H54 (cell line): ENCODE data around the gene MYO15B.
A peak's percentile ranks its signal among the peaks of the same experiment; 100 is the strongest.

Experiments used
- DNase-seq: peaks from one replicate; pipeline ENCODE4 v3.0.0; 2011; ENCODE audit warnings: low spot score, mixed read lengths; ENCODE audit not compliant: insufficient read length
- FAIRE-seq: peaks from 3 replicates; lab custom pipeline; 2011; peaks lifted over from hg19 to GRCh38; lab: Jason Lieb, UNC
- POLR2A ChIP-seq: IDR thresholded peaks from 2 replicates; pipeline ENCODE4 v1.6.1; 2011; ENCODE audit warnings: low read depth, mild to moderate bottlenecking, low read length

MYO15B gene

DNA sequence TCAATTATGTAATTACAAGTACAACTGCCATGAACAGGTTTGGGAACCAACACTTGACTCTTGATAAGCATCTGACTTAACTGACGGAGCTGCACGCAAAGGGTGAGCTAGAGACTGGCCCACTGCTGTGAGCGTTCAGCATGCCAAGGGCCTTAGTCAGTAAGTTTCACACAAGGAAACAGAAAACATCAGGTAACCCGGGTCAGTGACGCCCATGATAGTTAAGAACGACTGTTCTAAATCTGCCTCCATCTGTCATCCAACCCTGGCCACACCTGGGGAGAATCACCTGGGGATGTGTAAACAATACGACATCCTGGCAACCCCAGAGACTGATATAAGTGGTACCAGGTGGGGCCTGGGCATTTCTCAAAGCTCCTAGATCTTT lies 57.9 kb downstream of the MYO15B start:
- peak; percentile 62 for DNase-seq
- peak; percentile 38 for FAIRE-seq
- TF ChIP-seq POLR2A = no peak

DNA sequence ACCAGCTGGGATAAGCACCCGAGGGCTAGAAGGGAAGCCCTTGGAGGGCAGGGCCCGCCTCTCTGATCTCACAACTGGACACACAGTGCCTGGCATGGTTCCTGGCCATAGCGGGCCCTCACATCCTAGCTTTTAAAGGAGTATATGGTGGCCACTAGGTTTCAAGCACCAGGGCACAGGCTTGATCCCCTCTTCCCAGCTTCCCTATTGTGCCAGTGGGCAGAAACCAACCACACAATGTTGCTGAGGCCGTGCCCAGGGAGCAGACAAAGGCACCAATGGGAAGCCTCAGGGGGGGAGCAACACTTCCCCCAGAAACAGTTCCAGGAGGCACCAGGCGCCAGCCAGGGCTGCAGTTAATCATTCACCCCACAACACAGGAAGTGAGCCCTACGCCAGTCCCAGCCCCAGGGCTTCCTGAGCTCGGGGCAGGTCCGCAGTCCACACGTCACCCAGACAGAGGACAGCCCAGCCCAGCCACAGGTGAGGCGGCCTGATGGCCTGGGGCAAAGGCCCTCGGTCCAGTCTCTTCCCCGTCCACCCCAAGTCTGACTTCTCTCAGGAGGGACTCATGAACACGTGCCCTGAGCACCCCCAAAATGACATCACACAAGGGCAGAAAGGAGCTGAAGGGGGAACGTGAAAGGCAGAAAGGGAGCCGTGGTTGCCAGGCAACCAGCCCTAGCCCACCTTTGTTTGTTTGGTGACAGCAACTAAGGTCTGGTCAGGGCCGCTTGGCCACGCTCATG lies 58.5 kb downstream of the MYO15B start:
- no peak for TF ChIP-seq POLR2A
- no peak for FAIRE-seq
- no peak for DNase-seq

DNA sequence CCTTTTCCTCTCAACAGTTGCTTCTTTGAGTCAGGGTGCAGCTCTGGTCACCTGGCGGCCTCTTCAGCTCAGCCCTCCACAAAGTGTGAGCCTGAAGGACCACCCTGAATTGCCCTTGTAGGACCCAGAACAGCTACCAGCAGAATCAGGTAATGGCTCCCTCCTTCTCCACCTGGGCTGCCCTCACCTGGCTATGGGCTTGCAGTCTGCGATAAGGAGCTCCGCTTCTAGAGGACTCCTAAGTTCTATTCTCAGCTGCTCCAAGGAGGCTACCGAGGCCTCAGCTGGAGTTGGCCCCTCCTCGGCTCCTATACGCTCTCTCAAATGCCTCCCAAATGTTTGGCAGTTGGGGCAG lies 59.0 kb downstream of the MYO15B start:
- FAIRE-seq (no peak), DNase-seq (no peak)
- TF ChIP-seq POLR2A = no peak

DNA sequence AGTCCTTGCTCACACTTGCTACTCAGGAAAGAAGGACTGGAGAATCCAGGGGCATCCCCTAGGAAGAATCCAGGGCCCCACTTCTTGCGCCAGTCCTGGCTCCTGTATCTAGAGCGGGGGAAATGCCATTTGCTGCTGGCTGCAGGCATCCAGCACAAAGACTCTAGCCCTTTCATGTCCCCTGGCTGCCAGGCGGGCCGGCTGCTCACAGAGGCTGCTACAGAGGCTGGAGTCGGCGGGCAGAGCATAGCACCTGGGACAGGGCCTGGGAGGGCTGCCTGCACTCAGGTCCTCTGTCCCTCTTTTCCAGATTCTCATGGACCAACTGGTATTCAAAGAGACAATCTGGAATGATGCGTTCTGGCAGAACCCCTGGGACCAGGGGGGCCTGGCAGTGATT lies 59.5 kb downstream of the MYO15B start:
- TF ChIP-seq POLR2A = no peak
- no peak for DNase-seq
- FAIRE-seq = no peak

DNA sequence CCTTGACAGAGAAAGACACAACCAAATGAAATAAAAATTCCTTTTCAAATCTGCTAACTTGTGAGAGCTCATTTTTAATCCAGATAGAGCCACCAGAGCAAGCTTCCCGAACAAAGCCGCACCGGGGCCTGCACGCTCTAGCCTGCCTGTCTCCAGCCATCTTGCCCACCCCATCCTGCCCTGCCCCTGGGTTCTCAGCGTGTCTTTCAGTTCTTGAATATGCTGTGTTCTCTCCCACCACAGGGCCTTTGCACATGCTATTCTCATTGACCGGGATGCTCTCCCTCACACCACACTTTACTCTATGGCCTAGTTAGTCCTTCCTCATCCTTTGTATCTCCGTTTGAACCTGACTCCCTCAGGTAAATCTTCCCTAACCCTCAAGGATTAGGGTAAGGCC lies 60.3 kb downstream of the MYO15B start:
- no peak for TF ChIP-seq POLR2A
- DNase-seq (no peak), FAIRE-seq (no peak)

DNA sequence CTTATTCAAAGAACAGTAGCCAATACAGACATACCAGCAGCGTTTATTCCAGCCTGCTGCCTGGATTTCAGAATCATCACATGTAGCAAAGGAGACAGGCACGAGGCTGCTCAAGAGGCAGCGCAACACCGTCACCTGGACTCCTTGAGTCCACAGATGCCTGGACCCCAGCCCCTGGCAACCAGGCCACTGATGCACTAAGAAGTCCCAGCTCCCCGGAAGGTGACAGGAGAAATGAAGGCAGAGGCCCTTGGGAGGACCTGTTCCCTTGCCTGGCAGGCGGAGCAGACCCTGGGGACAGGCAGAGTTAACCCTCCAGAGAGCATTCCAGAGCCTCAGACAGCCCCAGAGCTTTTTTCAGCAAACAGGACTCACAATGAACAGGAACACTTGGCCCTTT lies 62.1 kb downstream of the MYO15B start:
- no peak for DNase-seq
- no peak for TF ChIP-seq POLR2A
- FAIRE-seq = no peak

DNA sequence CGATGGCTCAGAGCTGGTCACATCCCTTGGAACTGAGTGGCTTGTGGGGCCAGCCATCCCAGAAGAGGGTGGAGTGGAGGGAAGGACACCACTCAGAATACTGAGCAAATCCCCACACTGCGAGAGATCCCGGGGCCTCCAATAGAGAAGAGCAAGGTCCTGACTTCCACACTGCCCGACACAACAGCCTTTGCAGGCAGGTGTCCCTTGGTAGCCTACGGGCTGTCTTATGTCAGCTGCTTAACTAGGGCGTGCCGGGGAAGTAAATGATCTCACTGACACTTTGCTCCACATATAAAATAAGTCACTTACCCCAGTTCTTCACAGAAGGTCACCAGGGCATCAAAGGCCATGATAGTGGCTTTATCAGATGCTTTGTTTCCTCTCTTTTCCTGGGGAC lies 63.3 kb downstream of the MYO15B start:
- FAIRE-seq (no peak), DNase-seq (no peak)
- no peak for TF ChIP-seq POLR2A

DNA sequence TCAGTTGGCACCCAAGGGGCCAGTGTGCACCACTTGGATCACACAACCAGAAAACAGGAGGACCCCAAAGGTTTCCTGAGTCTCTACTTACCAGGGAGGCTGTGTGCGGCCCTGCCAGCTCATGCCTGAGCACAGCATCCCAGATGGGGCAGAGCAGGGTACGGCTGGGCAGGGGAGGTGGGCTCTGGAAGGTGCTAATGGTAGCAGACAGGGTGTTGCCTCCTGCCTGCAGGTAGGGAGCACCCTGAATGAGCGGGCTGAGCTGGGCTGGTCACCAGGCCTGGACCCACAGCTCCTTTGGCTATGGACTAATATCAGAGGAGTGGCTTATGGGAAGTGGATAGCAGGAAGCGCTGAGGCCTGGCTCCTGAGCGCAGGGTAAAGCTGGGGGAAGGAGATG lies 64.7 kb downstream of the MYO15B start:
- FAIRE-seq (no peak), DNase-seq (no peak)
- no peak for TF ChIP-seq POLR2A

DNA sequence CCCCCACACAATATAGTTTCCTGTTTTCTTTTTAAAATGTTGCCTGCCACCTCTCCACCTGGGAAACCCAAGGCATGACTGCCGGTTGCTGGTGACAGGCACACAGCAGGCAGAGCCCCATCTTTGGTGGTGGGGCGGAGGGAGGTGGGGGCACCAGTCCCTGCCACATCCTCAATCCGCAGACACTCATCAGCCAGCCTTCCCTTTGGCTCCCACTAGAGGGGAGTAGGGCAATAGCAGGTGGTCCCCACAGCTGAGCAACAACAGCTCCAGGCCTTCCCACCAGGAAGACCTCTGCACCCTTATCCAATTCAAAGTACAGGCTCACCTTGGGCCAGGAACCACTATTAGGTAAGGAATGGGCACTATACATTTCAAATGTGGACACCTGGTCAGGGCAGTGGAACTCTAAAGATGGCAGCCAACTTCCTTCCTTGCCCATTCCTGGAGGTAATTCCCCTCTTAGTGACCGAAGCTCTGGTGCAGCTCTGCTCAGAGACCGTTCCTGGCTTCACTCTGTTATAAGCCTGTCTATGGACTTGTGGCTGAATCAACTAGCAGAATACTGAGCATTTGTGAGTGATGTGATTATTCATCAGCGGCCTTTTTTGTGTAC lies 65.4 kb downstream of the MYO15B start:
- TF ChIP-seq POLR2A = no peak
- DNase-seq (no peak), FAIRE-seq (no peak)

DNA sequence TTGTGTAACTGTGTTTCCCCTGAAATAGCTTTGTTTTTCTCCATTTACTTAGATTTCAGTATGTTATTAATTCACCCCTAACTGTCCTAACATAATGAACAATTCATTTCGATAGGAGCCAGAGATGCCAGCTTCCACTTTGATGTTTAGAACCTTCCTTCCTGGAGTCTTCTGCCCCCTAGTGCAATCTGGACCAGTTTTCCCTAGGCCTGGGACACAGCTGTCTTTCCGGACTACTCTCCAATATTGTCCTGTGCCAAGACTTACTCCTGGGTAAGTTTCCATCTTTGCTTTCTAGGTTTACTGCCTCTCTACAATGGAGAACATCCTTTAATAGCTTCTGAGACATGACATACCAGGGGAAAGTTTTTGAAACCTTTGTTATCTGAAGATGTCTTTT lies 66.6 kb downstream of the MYO15B start:
- FAIRE-seq = no peak

DNA sequence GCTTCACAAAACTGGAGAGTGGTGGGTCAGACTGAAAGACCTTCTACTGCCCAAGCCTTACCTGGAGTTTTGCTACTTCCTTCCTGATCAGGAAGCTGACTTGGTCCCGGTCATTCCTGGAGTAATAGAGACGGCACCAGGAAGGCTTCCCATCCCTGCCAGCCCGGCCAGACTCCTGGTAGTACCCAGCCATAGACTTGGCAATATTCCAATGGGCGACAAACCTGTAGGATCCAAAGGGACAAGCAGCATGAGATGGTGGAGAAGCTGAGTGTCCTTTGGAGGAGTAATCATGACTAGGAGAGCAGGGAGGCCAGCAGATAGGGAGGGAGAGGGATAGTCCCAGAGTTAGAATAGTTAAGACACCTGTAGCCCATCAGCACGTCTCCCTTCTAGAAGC lies 70.6 kb downstream of the MYO15B start:
- no peak for FAIRE-seq
- no peak for DNase-seq
- TF ChIP-seq POLR2A = no peak

More for the DNA sequence above, 66.6 kb downstream of the MYO15B start:
- no peak for TF ChIP-seq POLR2A
- DNase-seq = no peak

DNA sequence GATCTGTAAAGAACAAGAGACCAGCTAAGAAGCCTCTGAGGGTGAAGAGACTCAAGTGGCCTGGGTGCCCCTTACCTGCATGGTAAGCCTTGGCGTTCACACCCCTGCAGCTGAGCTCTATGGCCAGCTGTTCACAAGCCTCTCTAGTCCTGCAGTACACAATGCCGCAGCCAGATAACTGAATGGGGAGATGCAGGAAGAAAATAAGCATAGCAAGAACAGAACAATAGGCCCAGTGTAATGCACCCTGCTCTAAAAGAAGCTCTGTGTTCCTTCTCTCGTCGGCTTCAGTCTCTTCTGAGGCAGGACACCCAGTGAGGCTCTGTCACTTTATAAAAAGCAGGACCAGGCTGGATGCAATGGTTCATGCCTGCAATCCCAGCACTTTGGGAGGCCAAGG lies 73.9 kb downstream of the MYO15B start:
- DNase-seq (no peak), FAIRE-seq (no peak)
- TF ChIP-seq POLR2A = no peak

DNA sequence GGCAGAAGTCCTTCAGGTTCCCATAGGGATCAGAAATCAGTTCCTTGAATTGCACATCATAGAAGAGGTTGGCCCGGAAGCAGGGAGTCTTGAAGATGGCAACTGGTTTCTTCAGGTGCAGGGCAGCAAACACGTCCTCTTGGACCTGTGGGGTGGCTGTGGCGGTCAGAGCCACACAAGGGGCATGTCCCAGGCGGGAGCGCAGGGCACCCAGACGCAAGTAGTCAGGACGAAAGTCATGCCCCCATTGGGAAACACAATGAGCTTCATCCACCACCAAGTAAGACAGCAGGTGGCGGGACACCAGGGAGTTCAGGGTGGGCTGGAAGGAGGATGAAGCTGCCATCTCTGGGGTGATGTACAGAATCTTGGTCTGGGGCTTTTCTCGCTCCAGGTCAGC lies 74.9 kb downstream of the MYO15B start:
- DNase-seq = no peak
- TF ChIP-seq POLR2A = no peak
- no peak for FAIRE-seq

DNA sequence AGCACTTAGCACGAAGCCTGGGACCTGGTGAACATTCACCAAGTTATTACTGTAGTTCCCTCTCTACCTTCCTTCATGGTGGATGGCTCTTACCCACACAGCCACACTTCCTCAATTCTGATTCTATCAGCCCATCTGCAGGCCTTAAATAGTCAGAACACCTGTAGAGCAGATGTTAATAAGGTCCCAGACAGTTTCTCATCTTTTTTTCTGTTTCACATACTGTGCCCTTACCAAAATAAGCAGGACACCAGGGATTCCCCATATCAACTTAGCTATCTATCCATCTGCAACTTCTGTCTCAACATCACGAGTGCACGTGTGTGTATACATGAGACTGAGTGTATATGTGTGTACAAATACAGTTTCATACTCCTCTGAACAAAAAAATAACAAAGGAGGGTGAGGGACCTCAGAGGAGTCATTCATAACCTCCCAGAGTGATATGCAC lies 76.5 kb downstream of the MYO15B start:
- DNase-seq = no peak
- FAIRE-seq = no peak
- no peak for TF ChIP-seq POLR2A

DNA sequence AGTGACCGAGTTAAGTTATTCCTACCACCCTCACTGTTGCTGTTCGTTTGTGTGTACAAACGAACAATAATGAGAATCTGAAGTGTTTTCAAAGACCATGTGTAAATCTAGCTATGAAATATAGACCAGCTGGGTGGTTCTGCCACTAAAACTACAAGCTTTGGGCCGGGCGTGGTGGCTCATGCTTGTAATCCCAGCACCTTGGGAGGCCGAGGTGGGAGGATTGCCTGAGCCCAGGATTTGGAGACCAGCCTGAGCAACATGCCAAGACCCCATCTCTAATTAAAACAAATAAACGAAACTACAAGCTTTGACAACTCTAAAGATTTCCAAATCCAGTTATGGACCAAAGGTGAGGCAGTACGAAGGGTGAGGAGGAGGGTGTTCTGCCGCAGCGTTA lies 78.4 kb downstream of the MYO15B start:
- DNase-seq (no peak), FAIRE-seq (no peak)
- TF ChIP-seq POLR2A = no peak
